HEK293 (cell line): ENCODE data around the gene GPC2.

Experiments used
- CTCF ChIA-PET: fragments of 350-600 bp; formaldehyde crosslinking; extraction: SDS; loops from one replicate; lab custom pipeline; 2021; ENCODE audit warnings: antibody characterized with exemption; lab: Yijun Ruan, JAX
- POLR2A ChIA-PET: fragments of 300-600 bp; formaldehyde crosslinking; extraction: SDS; loops from one replicate; lab custom pipeline; 2020; ENCODE audit warnings: antibody characterized with exemption, inconsistent platforms; lab: Yijun Ruan, JAX
- H3K27ac ChIP-seq: fragments of 200-500 bp; sonication (Bioruptor generic); 2 replicates; pipeline ENCODE4 v1.5.1; 2014; ENCODE audit warnings: low read depth, low read length, control low read depth, inconsistent platforms; ENCODE audit errors: extremely low read depth
- H3K36me3 ChIP-seq, 2 experiments: fragments of 200-500 bp in 1 of 2; sonication (Bioruptor generic) in 1 of 2; 1 replicate in 1 of 2; 2 replicates in 1 of 2; pipeline ENCODE4 v1.5.1; 2014 to 2017; ENCODE audit warnings: inconsistent platforms in 2 of 2, low read length in 2 of 2; ENCODE audit not compliant: control insufficient read depth in 2 of 2, insufficient read depth in 1 of 2
- H3K4me1 ChIP-seq: fragments of 200-500 bp; sonication (Bioruptor generic); 2 replicates; pipeline ENCODE4 v1.5.1; 2014; ENCODE audit warnings: mild to moderate bottlenecking, low read length, inconsistent platforms; ENCODE audit not compliant: control insufficient read depth, insufficient read depth
- H3K4me3 ChIP-seq: 2 replicates; pipeline ENCODE4 v1.5.1; 2011; ENCODE audit warnings: low read depth, mild to moderate bottlenecking, control low read depth, low read length, moderate library complexity
- H3K9me3 ChIP-seq: fragments of 200-500 bp; sonication (Bioruptor generic); 2 replicates; pipeline ENCODE4 v1.5.1; 2014; ENCODE audit warnings: low read depth, low read length, inconsistent platforms; ENCODE audit not compliant: control insufficient read depth, insufficient read depth
- GLI4 ChIP-seq: fragments of 450-650 bp; formaldehyde crosslinking; IDR thresholded peaks from 2 replicates; pipeline ENCODE4 v1.5.1; 2016; ENCODE audit warnings: missing biosample characterization, missing genetic modification characterization
- PATZ1 ChIP-seq: fragments of 450-650 bp; formaldehyde crosslinking; IDR thresholded peaks from 2 replicates; pipeline ENCODE4 v1.5.1; 2016; ENCODE audit warnings: missing biosample characterization, missing genetic modification characterization
- PRDM10 ChIP-seq: fragments of 450-650 bp; formaldehyde crosslinking; IDR thresholded peaks from 2 replicates; pipeline ENCODE4 v1.5.1; 2016; ENCODE audit warnings: missing biosample characterization, missing genetic modification characterization
- SP7 ChIP-seq: fragments of 450-650 bp; formaldehyde crosslinking; IDR thresholded peaks from 2 replicates; pipeline ENCODE4 v1.5.1; 2016; ENCODE audit warnings: missing biosample characterization, missing genetic modification characterization
- ZBTB21 ChIP-seq: fragments of 450-650 bp; formaldehyde crosslinking; IDR thresholded peaks from 2 replicates; pipeline ENCODE4 v1.5.1; 2017; ENCODE audit warnings: missing biosample characterization, missing genetic modification characterization
- ZFP69B ChIP-seq: fragments of 450-650 bp; formaldehyde crosslinking; IDR thresholded peaks from 2 replicates; pipeline ENCODE4 v1.5.1; 2016; ENCODE audit warnings: missing biosample characterization, missing genetic modification characterization
- ZNF140 ChIP-seq: fragments of 450-650 bp; formaldehyde crosslinking; IDR thresholded peaks from 2 replicates; pipeline ENCODE4 v1.5.1; 2016; ENCODE audit warnings: missing biosample characterization, missing genetic modification characterization
- ZNF248 ChIP-seq: fragments of 450-650 bp; formaldehyde crosslinking; IDR thresholded peaks from 2 replicates; pipeline ENCODE4 v1.5.1; 2017; ENCODE audit warnings: missing biosample characterization, missing genetic modification characterization
- ZNF324 ChIP-seq: fragments of 450-650 bp; formaldehyde crosslinking; IDR thresholded peaks from 2 replicates; pipeline ENCODE4 v1.5.1; 2016; ENCODE audit warnings: missing biosample characterization, missing genetic modification characterization
- ZNF366 ChIP-seq: fragments of 450-650 bp; formaldehyde crosslinking; conservative IDR thresholded peaks from 2 replicates; pipeline ENCODE4 v1.5.1; 2016; ENCODE audit warnings: missing biosample characterization, missing genetic modification characterization
- ZNF48 ChIP-seq: fragments of 450-650 bp; formaldehyde crosslinking; IDR thresholded peaks from 2 replicates; pipeline ENCODE4 v1.5.1; 2016; ENCODE audit warnings: missing biosample characterization, missing genetic modification characterization
- ZNF585B ChIP-seq: fragments of 450-650 bp; formaldehyde crosslinking; IDR thresholded peaks from 2 replicates; pipeline ENCODE4 v1.5.1; 2016; ENCODE audit warnings: missing biosample characterization, missing genetic modification characterization
- ZSCAN23 ChIP-seq: fragments of 450-650 bp; formaldehyde crosslinking; IDR thresholded peaks from 2 replicates; pipeline ENCODE4 v1.5.1; 2016; ENCODE audit warnings: missing biosample characterization, missing genetic modification characterization
- TF ChIP-seq, protein P1 (sequence below): fragments of 450-650 bp; formaldehyde crosslinking; IDR thresholded peaks from 2 replicates; pipeline ENCODE4 v1.5.1; 2016; ENCODE audit warnings: missing biosample characterization, missing genetic modification characterization

Gene GPC2

GRCh38 chr7:100221767-100222444, 44.7 kb upstream of the GPC2 start:
- TF ChIP-seq ZNF48 (tag by site-specific recombination) (no peak), SP7 (tag by site-specific recombination) (no peak), ZNF248 (no peak), PRDM10 (tag by site-specific recombination) (no peak), ZNF585B (tag by site-specific recombination) (no peak), ZNF140 (tag by site-specific recombination) (no peak), ZNF366 (no peak), ZFP69B (tag by site-specific recombination) (no peak), GLI4 (tag by site-specific recombination) (no peak), ZSCAN23 (no peak), ZNF324 (tag by site-specific recombination) (no peak)
- TF ChIP-seq, protein P1, sequence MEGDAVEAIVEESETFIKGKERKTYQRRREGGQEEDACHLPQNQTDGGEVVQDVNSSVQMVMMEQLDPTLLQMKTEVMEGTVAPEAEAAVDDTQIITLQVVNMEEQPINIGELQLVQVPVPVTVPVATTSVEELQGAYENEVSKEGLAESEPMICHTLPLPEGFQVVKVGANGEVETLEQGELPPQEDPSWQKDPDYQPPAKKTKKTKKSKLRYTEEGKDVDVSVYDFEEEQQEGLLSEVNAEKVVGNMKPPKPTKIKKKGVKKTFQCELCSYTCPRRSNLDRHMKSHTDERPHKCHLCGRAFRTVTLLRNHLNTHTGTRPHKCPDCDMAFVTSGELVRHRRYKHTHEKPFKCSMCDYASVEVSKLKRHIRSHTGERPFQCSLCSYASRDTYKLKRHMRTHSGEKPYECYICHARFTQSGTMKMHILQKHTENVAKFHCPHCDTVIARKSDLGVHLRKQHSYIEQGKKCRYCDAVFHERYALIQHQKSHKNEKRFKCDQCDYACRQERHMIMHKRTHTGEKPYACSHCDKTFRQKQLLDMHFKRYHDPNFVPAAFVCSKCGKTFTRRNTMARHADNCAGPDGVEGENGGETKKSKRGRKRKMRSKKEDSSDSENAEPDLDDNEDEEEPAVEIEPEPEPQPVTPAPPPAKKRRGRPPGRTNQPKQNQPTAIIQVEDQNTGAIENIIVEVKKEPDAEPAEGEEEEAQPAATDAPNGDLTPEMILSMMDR (tag by site-specific recombination) = no peak
- no peaks in the 10 kb centered on the region for H3K9me3 ChIP-seq
- ChIA-PET POLR2A (interaction anchor here (0.7 kb wide), 1 partner anchor 11 kb away, joined by 3 read pairs; no protein-coding TSS in a partner anchor), CTCF (interaction anchor here (0.6 to 1.7 kb wide), 4 partner anchors 89 to 1023 kb away, joined by 3 to 4 read pairs (median 4); partner anchors contain the start of gene FIS1)
- H3K36me3 ChIP-seq = peaks cover 0 to 7% of the 10 kb centered on the region in 2 experiments; a peak in 1 of 3 replicates
- H3K27ac ChIP-seq = no peak overlapping the region
- no peaks in the 10 kb centered on the region for H3K4me1 ChIP-seq
- no peak overlapping the region for H3K4me3 ChIP-seq

DNA sequence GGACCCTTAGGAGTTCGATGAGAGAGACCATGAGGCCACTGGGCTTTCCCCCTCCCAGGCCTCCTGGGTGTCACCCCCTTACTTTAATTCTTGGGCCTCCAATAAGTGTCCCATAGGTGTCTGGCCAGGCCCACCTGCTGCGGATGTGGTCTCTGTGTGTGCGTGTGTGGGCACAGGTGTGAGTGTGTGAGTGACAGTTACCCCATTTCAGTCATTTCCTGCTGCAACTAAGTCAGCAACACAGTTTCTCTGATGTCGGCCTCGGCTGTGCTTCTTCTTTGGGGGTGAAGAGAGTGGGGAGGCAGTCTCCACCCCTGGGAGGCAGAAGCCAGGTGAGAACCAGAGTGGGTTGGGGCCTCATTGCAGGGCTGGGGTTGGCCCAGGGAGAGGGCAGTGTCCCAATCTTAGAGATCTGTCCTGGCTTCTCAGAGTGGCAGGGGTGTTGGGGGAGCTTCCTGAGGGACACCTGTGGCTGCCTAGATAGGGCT, 44.1 kb upstream of the GPC2 start:
- TF ChIP-seq PATZ1 (tag by site-specific recombination) = no peak
- TF ChIP-seq ZBTB21 = no peak
- H3K36me3 ChIP-seq = peaks cover 0 to 7% of the 10 kb centered on the region in 2 experiments; a peak in 1 of 3 replicates
- POLR2A ChIA-PET = interaction anchor here (0.7 kb wide), 1 partner anchor 12 kb away, joined by 3 read pairs; no protein-coding TSS in a partner anchor
- H3K4me1 ChIP-seq = no peaks in the 10 kb centered on the region
- H3K4me3 ChIP-seq = no peak overlapping the region
- H3K27ac ChIP-seq = no peak overlapping the region
- CTCF ChIA-PET = interaction anchor here (0.9 to 1.7 kb wide), 2 partner anchors 88 to 91 kb away, joined by 3 to 4 read pairs; no protein-coding TSS in a partner anchor
- H3K9me3 ChIP-seq = no peaks in the 10 kb centered on the region
